Measurements from ENCODE around the gene FRMD3.

DNA sequence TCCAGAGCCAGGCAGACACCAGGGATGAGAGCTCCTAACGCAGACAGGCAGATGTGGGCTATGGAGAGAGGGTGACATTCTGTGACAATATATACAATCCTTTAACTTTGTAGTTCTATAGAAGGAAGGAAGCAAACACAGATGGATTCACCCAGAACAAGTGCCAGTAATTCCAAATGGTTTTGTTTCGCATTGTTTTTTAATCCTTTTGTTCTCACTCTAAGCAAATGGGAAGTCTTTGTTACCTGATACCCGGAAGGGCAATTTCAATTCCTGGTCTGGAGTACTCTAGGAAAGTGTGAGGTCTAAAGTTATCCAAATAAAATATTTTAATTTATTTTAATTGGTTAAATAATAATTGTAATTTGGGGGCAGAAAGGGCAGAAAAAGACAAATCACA is 2.5 kb downstream of the FRMD3 start:
- TF ChIP-seq, protein P1, sequence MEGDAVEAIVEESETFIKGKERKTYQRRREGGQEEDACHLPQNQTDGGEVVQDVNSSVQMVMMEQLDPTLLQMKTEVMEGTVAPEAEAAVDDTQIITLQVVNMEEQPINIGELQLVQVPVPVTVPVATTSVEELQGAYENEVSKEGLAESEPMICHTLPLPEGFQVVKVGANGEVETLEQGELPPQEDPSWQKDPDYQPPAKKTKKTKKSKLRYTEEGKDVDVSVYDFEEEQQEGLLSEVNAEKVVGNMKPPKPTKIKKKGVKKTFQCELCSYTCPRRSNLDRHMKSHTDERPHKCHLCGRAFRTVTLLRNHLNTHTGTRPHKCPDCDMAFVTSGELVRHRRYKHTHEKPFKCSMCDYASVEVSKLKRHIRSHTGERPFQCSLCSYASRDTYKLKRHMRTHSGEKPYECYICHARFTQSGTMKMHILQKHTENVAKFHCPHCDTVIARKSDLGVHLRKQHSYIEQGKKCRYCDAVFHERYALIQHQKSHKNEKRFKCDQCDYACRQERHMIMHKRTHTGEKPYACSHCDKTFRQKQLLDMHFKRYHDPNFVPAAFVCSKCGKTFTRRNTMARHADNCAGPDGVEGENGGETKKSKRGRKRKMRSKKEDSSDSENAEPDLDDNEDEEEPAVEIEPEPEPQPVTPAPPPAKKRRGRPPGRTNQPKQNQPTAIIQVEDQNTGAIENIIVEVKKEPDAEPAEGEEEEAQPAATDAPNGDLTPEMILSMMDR (IDR thresholded peaks at IDR 0.05 in 8 of 11, conservative IDR thresholded peaks at IDR 0.05 in 3 of 11), result no peak
- TF ChIP-seq POLR2A (IDR thresholded peaks at IDR 0.05), result no peak
- no peak for TF ChIP-seq POLR2AphosphoS5 (IDR thresholded peaks at IDR 0.05)
